Activated naive CD8-positive, alpha-beta T cell treated with anti-CD3 and anti-CD28 coated beads, Interleukin-2, amount 10 ng/mL, durations not matched to agents 7 days and 5 days (primary cell): ENCODE measurements around the gene TRAPPC1. TPM values are rescaled to one million over a fixed set of nuclear protein-coding genes. Genes with fewer than 3 reads are reported as not detected.

Source experiments
- ATAC-seq: fragments of 150-1000 bp; cut with Tn5 transposase; one replicate; pipeline ENCODE4 v1.10.0; 2021; ENCODE audit warnings: low read depth, moderate library complexity
- POLR2A ChIA-PET: fragments of 350-600 bp; sonication (Branson Sonifier 250); formaldehyde crosslinking; loops from one replicate; lab custom pipeline; 2021; ENCODE audit warnings: antibody characterized with exemption; lab: Charles Lee
- DNase-seq: peaks from one replicate; pipeline ENCODE4 v3.0.0; 2021
- H3K27ac Mint-ChIP-seq: one replicate; pipeline ENCODE4 v1.8.0; 2022; ENCODE audit warnings: mild to moderate bottlenecking, mixed read lengths
- H3K27me3 Mint-ChIP-seq: one replicate; pipeline ENCODE4 v1.8.0; 2022; ENCODE audit warnings: mild to moderate bottlenecking, moderate library complexity, mixed read lengths
- H3K36me3 Mint-ChIP-seq: one replicate; pipeline ENCODE4 v1.8.0; 2021; ENCODE audit warnings: mild to moderate bottlenecking, mixed read lengths
- H3K4me1 Mint-ChIP-seq: one replicate; pipeline ENCODE4 v1.8.0; 2021; ENCODE audit warnings: mixed read lengths
- H3K4me3 Mint-ChIP-seq: one replicate; pipeline ENCODE4 v1.8.0; 2022; ENCODE audit warnings: mild to moderate bottlenecking, moderate library complexity, mixed read lengths
- H3K9me3 Mint-ChIP-seq: one replicate; pipeline ENCODE4 v1.8.0; 2021; ENCODE audit warnings: mixed read lengths
- total RNA-seq, 2 experiments: library from RNA; stranded (reverse); gene quantifications; one replicate each; pipeline ENCODE4 v1.2.3, GENCODE V29; 2021

The TRAPPC1 gene
- 100 to 1,000 TPM; 222 to 237 TPM for total RNA-seq

GRCh38 chr17:7931709-7932482, at the start of gene TRAPPC1, which contains the start of gene CNTROB:
Gene TRAPPC1, minus strand, starts transcription at chr17:7931946. Its CDS starts 117 bp downstream, at chr17:7931829.
Gene CNTROB, plus strand, starts transcription at chr17:7932206. Its CDS starts 874 bp downstream, at chr17:7933080.
- peaks cover 34% of the 10 kb centered on the region for H3K4me1 Mint-ChIP-seq
- peak; percentile 99 for ATAC-seq

GRCh38 chr17:7977805-7978204, 46.1 kb upstream of the TRAPPC1 start:
- H3K4me1 Mint-ChIP-seq, result no peaks in the 10 kb centered on the region
- no peak for DNase-seq
- peaks cover 8% of the 10 kb centered on the region for H3K9me3 Mint-ChIP-seq
- peaks cover 10% of the 10 kb centered on the region for H3K36me3 Mint-ChIP-seq
- no peak for ATAC-seq
- H3K27me3 Mint-ChIP-seq, result peaks cover 34% of the 10 kb centered on the region
- H3K4me3 Mint-ChIP-seq, result no peak overlapping the region
- POLR2A ChIA-PET, result no interaction called here
- no peak overlapping the region for H3K27ac Mint-ChIP-seq

More at GRCh38 chr17:7931709-7932482, at the start of gene TRAPPC1, which contains the start of gene CNTROB:
- H3K27ac Mint-ChIP-seq, result peak within 1 kb of the TSS; percentile 98
- peak within 1 kb of the TSS; percentile 99 for H3K4me3 Mint-ChIP-seq
- peaks cover 20% of the 10 kb centered on the region for H3K36me3 Mint-ChIP-seq
- DNase-seq, result peak; percentile 100
- no peaks in the 10 kb centered on the region for H3K27me3 Mint-ChIP-seq
- no peaks in the 10 kb centered on the region for H3K9me3 Mint-ChIP-seq
- POLR2A ChIA-PET, result interaction anchor here (0.6 to 4.5 kb wide), 19 partner anchors 8 to 304 kb away, joined by 3 to 51 read pairs (median 4); partner anchors contain the start of genes NAA38, RNF227, SAT2 and TP53

- no peak overlapping the region for H3K27ac Mint-ChIP-seq
- H3K4me3 Mint-ChIP-seq, result no peak overlapping the region
- H3K4me1 Mint-ChIP-seq, result no peaks in the 10 kb centered on the region
- H3K9me3 Mint-ChIP-seq, result peaks cover 8% of the 10 kb centered on the region
- DNase-seq (no peak), ATAC-seq (no peak)
- POLR2A ChIA-PET, result interaction anchor here (1.0 kb wide), 1 partner anchor 26 kb away, joined by 3 read pairs; no protein-coding TSS in a partner anchor
- peaks cover 33% of the 10 kb centered on the region for H3K27me3 Mint-ChIP-seq
- H3K36me3 Mint-ChIP-seq, result peaks cover 10% of the 10 kb centered on the region
Observed at GRCh38 chr17:7977039-7977438, 45.3 kb upstream of the TRAPPC1 start.

- POLR2A ChIA-PET, result no interaction called here
- DNase-seq, result no peak
- Mint-ChIP-seq H3K27ac (no peak overlapping the region), H3K27me3 (peaks cover 29% of the 10 kb centered on the region), H3K4me1 (no peaks in the 10 kb centered on the region), H3K36me3 (peaks cover 10% of the 10 kb centered on the region), H3K9me3 (peaks cover 8% of the 10 kb centered on the region), H3K4me3 (no peak overlapping the region)
- no peak for ATAC-seq
Observed at GRCh38 chr17:7974638-7975131, 42.9 kb upstream of the TRAPPC1 start.

GRCh38 chr17:7972131-7972785, 40.5 kb upstream of the TRAPPC1 start:
- H3K4me1 Mint-ChIP-seq, result no peaks in the 10 kb centered on the region
- H3K27ac Mint-ChIP-seq, result no peak overlapping the region
- no peak for ATAC-seq
- DNase-seq, result no peak
- H3K9me3 Mint-ChIP-seq, result peaks cover 8% of the 10 kb centered on the region
- POLR2A ChIA-PET, result no interaction called here
- no peak overlapping the region for H3K4me3 Mint-ChIP-seq
- H3K36me3 Mint-ChIP-seq, result peaks cover 9% of the 10 kb centered on the region
- peaks cover 22% of the 10 kb centered on the region for H3K27me3 Mint-ChIP-seq

GRCh38 chr17:7971651-7972050, 39.9 kb upstream of the TRAPPC1 start:
- DNase-seq, result no peak
- no peak overlapping the region for H3K27ac Mint-ChIP-seq
- H3K4me3 Mint-ChIP-seq, result no peak overlapping the region
- POLR2A ChIA-PET, result no interaction called here
- H3K27me3 Mint-ChIP-seq, result peaks cover 22% of the 10 kb centered on the region
- peaks cover 8% of the 10 kb centered on the region for H3K9me3 Mint-ChIP-seq
- ATAC-seq, result no peak
- H3K36me3 Mint-ChIP-seq, result peaks cover 9% of the 10 kb centered on the region
- H3K4me1 Mint-ChIP-seq, result no peaks in the 10 kb centered on the region

GRCh38 chr17:7969433-7969832, 37.7 kb upstream of the TRAPPC1 start:
- POLR2A ChIA-PET, result interaction anchor here (1.1 kb wide), 1 partner anchor 10 kb away, joined by 3 read pairs; no protein-coding TSS in a partner anchor
- peaks cover under 1% of the 10 kb centered on the region for H3K9me3 Mint-ChIP-seq
- H3K36me3 Mint-ChIP-seq, result peaks cover under 1% of the 10 kb centered on the region
- no peak for ATAC-seq
- DNase-seq, result no peak
- H3K27ac Mint-ChIP-seq, result no peak overlapping the region
- H3K4me3 Mint-ChIP-seq, result no peak overlapping the region
- H3K27me3 Mint-ChIP-seq, result peaks cover 18% of the 10 kb centered on the region
- H3K4me1 Mint-ChIP-seq, result no peaks in the 10 kb centered on the region

GRCh38 chr17:7967751-7968150, 36.0 kb upstream of the TRAPPC1 start:
- ATAC-seq (no peak), DNase-seq (no peak)
- no peak overlapping the region for H3K4me3 Mint-ChIP-seq
- H3K36me3 Mint-ChIP-seq, result no peaks in the 10 kb centered on the region
- H3K27ac Mint-ChIP-seq, result no peak overlapping the region
- no peaks in the 10 kb centered on the region for H3K9me3 Mint-ChIP-seq
- POLR2A ChIA-PET, result no interaction called here
- no peaks in the 10 kb centered on the region for H3K4me1 Mint-ChIP-seq
- H3K27me3 Mint-ChIP-seq, result peaks cover 10% of the 10 kb centered on the region

GRCh38 chr17:7961421-7961820, 29.7 kb upstream of the TRAPPC1 start:
- POLR2A ChIA-PET, result no interaction called here
- peaks cover 15% of the 10 kb centered on the region for H3K27me3 Mint-ChIP-seq
- DNase-seq, result no peak
- H3K27ac Mint-ChIP-seq, result no peak overlapping the region
- no peaks in the 10 kb centered on the region for H3K9me3 Mint-ChIP-seq
- H3K4me1 Mint-ChIP-seq, result no peaks in the 10 kb centered on the region
- H3K4me3 Mint-ChIP-seq, result no peak overlapping the region
- no peak for ATAC-seq
- no peaks in the 10 kb centered on the region for H3K36me3 Mint-ChIP-seq

GRCh38 chr17:7959503-7960253, 27.9 kb upstream of the TRAPPC1 start:
- H3K27ac Mint-ChIP-seq, result no peak overlapping the region
- DNase-seq (no peak), ATAC-seq (no peak)
- no peaks in the 10 kb centered on the region for H3K36me3 Mint-ChIP-seq
- peaks cover 14% of the 10 kb centered on the region for H3K27me3 Mint-ChIP-seq
- no peaks in the 10 kb centered on the region for H3K4me1 Mint-ChIP-seq
- H3K9me3 Mint-ChIP-seq, result no peaks in the 10 kb centered on the region
- POLR2A ChIA-PET, result interaction anchor here (1.0 to 1.1 kb wide), 2 partner anchors 9 to 27 kb away, joined by 3 read pairs; no protein-coding TSS in a partner anchor
- H3K4me3 Mint-ChIP-seq, result no peak overlapping the region

GRCh38 chr17:7956228-7956965, 24.7 kb upstream of the TRAPPC1 start:
- POLR2A ChIA-PET, result no interaction called here

GRCh38 chr17:7955414-7956227, 23.9 kb upstream of the TRAPPC1 start:
- Mint-ChIP-seq H3K4me3 (no peak overlapping the region), H3K9me3 (no peaks in the 10 kb centered on the region), H3K4me1 (peaks cover 10% of the 10 kb centered on the region), H3K36me3 (no peaks in the 10 kb centered on the region), H3K27ac (no peak overlapping the region), H3K27me3 (peaks cover 5% of the 10 kb centered on the region)
- ATAC-seq, result no peak
- POLR2A ChIA-PET, result no interaction called here
- DNase-seq, result no peak

More at GRCh38 chr17:7956228-7956965, 24.7 kb upstream of the TRAPPC1 start:
- DNase-seq, result no peak
- H3K4me1 Mint-ChIP-seq, result peaks cover 4% of the 10 kb centered on the region
- ATAC-seq, result no peak
- no peak overlapping the region for H3K27ac Mint-ChIP-seq
- H3K36me3 Mint-ChIP-seq, result no peaks in the 10 kb centered on the region
- H3K9me3 Mint-ChIP-seq, result no peaks in the 10 kb centered on the region
- no peak overlapping the region for H3K4me3 Mint-ChIP-seq
- peaks cover 9% of the 10 kb centered on the region for H3K27me3 Mint-ChIP-seq
